Neural cell (in vitro differentiated cells): ENCODE measurements around the gene ZNF577. TPM values are rescaled to one million over a fixed set of nuclear protein-coding genes. Genes with fewer than 3 reads are reported as not detected.
A peak's percentile ranks its signal among the peaks of the same experiment; 100 is the strongest.

Experiments
- H2AFZ ChIP-seq: fragments of 200-600, 300-800 bp; sonication (generic), shearing (Covaris generic); 2 replicates; pipeline ENCODE4 v1.6.0; 2014; ENCODE audit warnings: low read depth, mild to moderate bottlenecking, antibody characterized with exemption, low read length, moderate library complexity
- H3F3A ChIP-seq: fragments of 200-600 bp; shearing (Covaris generic); 2 replicates; pipeline ENCODE4 v1.6.1; 2016; ENCODE audit warnings: mild to moderate bottlenecking, moderate library complexity, mixed read lengths, antibody characterized with exemption, low read length; ENCODE audit not compliant: insufficient read depth, poor library complexity, severe bottlenecking
- H3K27ac ChIP-seq: fragments of 200-600, 300-800 bp; sonication (generic), shearing (Covaris generic); 2 replicates; pipeline ENCODE4 v1.5.1; 2014; ENCODE audit warnings: mild to moderate bottlenecking, low read length, moderate library complexity
- H3K27me3 ChIP-seq: fragments of 300-800, 200-600 bp; sonication (generic), shearing (Covaris generic); 2 replicates; pipeline ENCODE4 v1.6.0; 2014; ENCODE audit warnings: mild to moderate bottlenecking, low read depth, low read length, moderate library complexity; ENCODE audit not compliant: insufficient read depth
- H3K36me3 ChIP-seq: fragments of 300-800, 200-600 bp; sonication (generic), shearing (Covaris generic); 2 replicates; pipeline ENCODE4 v1.5.1; 2014; ENCODE audit warnings: mild to moderate bottlenecking, antibody characterized with exemption, low read length, moderate library complexity; ENCODE audit not compliant: insufficient read depth
- H3K4me2 ChIP-seq: fragments of 300-800, 200-600 bp; sonication (generic), shearing (Covaris generic); 2 replicates; pipeline ENCODE4 v1.6.0; 2014; ENCODE audit warnings: mild to moderate bottlenecking, low read length
- H3K4me3 ChIP-seq: fragments of 300-800, 200-600 bp; sonication (generic), shearing (Covaris generic); 2 replicates; pipeline ENCODE4 v1.5.1; 2014; ENCODE audit warnings: mild to moderate bottlenecking, low read length, moderate library complexity
- H3K79me2 ChIP-seq: fragments of 200-600 bp; shearing (Covaris generic); replicated peaks from 2 replicates; pipeline ENCODE4 v1.6.0; 2014; ENCODE audit warnings: mild to moderate bottlenecking, low read length, moderate library complexity; ENCODE audit not compliant: insufficient read depth
- H3K9ac ChIP-seq: fragments of 300-800, 200-600 bp; sonication (generic), shearing (Covaris generic); 2 replicates; pipeline ENCODE4 v1.6.1; 2016; ENCODE audit warnings: mild to moderate bottlenecking, low read length, mixed read lengths
- H3K9me2 ChIP-seq: fragments of 200-600 bp; shearing (Covaris generic); 2 replicates; pipeline ENCODE4 v1.6.1; 2016; ENCODE audit warnings: mild to moderate bottlenecking, low read length, mixed read lengths; ENCODE audit not compliant: insufficient read depth
- H3K9me3 ChIP-seq: fragments of 200-600, 300-800 bp; sonication (generic), shearing (Covaris generic); 2 replicates; pipeline ENCODE4 v1.6.1; 2016; ENCODE audit warnings: mild to moderate bottlenecking, mixed run types, low read length, moderate library complexity, mixed read lengths
- H4K20me1 ChIP-seq: fragments of 200-600 bp; shearing (Covaris generic); 2 replicates; pipeline ENCODE4 v1.6.1; 2016; ENCODE audit warnings: mild to moderate bottlenecking, mixed run types; ENCODE audit not compliant: insufficient read depth
- CTCF ChIP-seq: fragments of 450-650 bp; IDR thresholded peaks from 2 replicates; pipeline ENCODE4 v1.5.1; 2014; ENCODE audit warnings: antibody characterized with exemption, mild to moderate bottlenecking, moderate library complexity; ENCODE audit not compliant: poor library complexity, severe bottlenecking
- EP300 ChIP-seq: fragments of 450-650 bp; conservative IDR thresholded peaks from 2 replicates; pipeline ENCODE4 v1.6.1; 2014; ENCODE audit warnings: antibody characterized with exemption, mild to moderate bottlenecking, moderate library complexity; ENCODE audit not compliant: poor library complexity, severe bottlenecking
- EZH2 ChIP-seq: fragments of 200-600, 300-800 bp; shearing (Covaris generic), sonication (generic); IDR thresholded peaks from 2 replicates; pipeline ENCODE4 v1.6.1; 2014; ENCODE audit warnings: antibody characterized with exemption, low read length, borderline replicate concordance, mild to moderate bottlenecking; ENCODE audit not compliant: insufficient read depth, poor library complexity, severe bottlenecking
- MXI1 ChIP-seq: fragments of 450-650 bp; conservative IDR thresholded peaks from 2 replicates; pipeline ENCODE4 v1.6.1; 2014; ENCODE audit warnings: antibody characterized with exemption, mild to moderate bottlenecking; ENCODE audit not compliant: poor library complexity, severe bottlenecking
- POLR2AphosphoS5 ChIP-seq: IDR thresholded peaks from 2 replicates; pipeline ENCODE4 v1.6.1; 2012
- RAD21 ChIP-seq: fragments of 450-650 bp; conservative IDR thresholded peaks from 2 replicates; pipeline ENCODE4 v1.6.1; 2014; ENCODE audit warnings: antibody characterized with exemption, mild to moderate bottlenecking, moderate library complexity
- REST ChIP-seq: IDR thresholded peaks from 2 replicates; pipeline ENCODE4 v1.6.1; 2012; ENCODE audit warnings: borderline replicate concordance
- SMC3 ChIP-seq: fragments of 450-650 bp; conservative IDR thresholded peaks from 2 replicates; pipeline ENCODE4 v1.6.1; 2014; ENCODE audit warnings: antibody characterized with exemption, mild to moderate bottlenecking, moderate library complexity; ENCODE audit not compliant: poor library complexity
- TAF1 ChIP-seq: IDR thresholded peaks from 2 replicates; pipeline ENCODE4 v1.6.1; 2012; ENCODE audit warnings: low read depth
- polyA plus RNA-seq: library from polyadenylated mRNA; depleted of rRNA; stranded (reverse); fragments of >200 nt; gene quantifications from 2 replicates; pipeline ENCODE4 v1.2.3, GENCODE V29; 2014

ZNF577 gene
- polyA plus RNA-seq, 1 donor from 2014 or later: 54.1 TPM

GRCh38 chr19:51927859-51928258, 40.1 kb upstream of the ZNF577 start:
- H3K27ac ChIP-seq: peak overlapping the region; percentile 98

More at GRCh38 chr19:51927859-51928258, 40.1 kb upstream of the ZNF577 start:
- Histone ChIP-seq H3K4me2 (peak overlapping the region; percentile 52), H3K9me2 (no peaks in the 10 kb centered on the region), H3K27me3 (no peaks in the 10 kb centered on the region), H3K36me3 (no peaks in the 10 kb centered on the region), H3K4me3 (peak overlapping the region; percentile 72), H3F3A (no peaks in the 10 kb centered on the region), H4K20me1 (no peaks in the 10 kb centered on the region), H3K79me2 (peaks cover 8% of the 10 kb centered on the region), H3K9me3 (no peaks in the 10 kb centered on the region), H3K9ac (peak overlapping the region; percentile 91), H2AFZ (peak overlapping the region; percentile 96)
- TF ChIP-seq CTCF (no peak), RAD21 (no peak), REST (no peak), SMC3 (no peak), EP300 (no peak), TAF1 (no peak), EZH2 (no peak), POLR2AphosphoS5 (no peak), MXI1 (no peak)
